K562 (cell line): ENCODE measurements around the gene EIF4EBP2. TPM values are rescaled to one million over a fixed set of nuclear protein-coding genes. Genes with fewer than 3 reads are reported as not detected.
A peak's percentile ranks its signal among the peaks of the same experiment; 100 is the strongest.

Source experiments
- ZNF263 ChIP-seq: sonication (generic); formaldehyde crosslinking; IDR thresholded peaks from 2 replicates; pipeline ENCODE4 v1.8.0; 2022; ENCODE audit warnings: mild to moderate bottlenecking, missing genetic modification reagents, borderline replicate concordance
- polyA plus RNA-seq, 8 experiments: library from polyadenylated mRNA; depleted of rRNA in 4 of 8; stranded (reverse) in 5 of 8; unstranded in 3 of 8; fragments of >200 nt; fragmentation: Nextera tagmentation in 2 of 8; fragmentation: Illumina TruSeq in 1 of 8; extraction: Ambion mirVana in 2 of 8; extraction: Trizol in 1 of 8; gene quantifications; 2 replicates each; pipeline versions ENCODE4 v1.2.1 to v1.2.3, GENCODE V29; 2011 to 2014; ENCODE audit warnings: inconsistent platforms in 1 of 8, missing spikeins in 1 of 8
- total RNA-seq, 7 experiments: library from RNA; depleted of rRNA in 6 of 7; stranded (reverse); fragments of >200 nt in 6 of 7; fragmentation: Illumina TruSeq in 2 of 7; extraction: Trizol in 2 of 7; gene quantifications; 2 replicates each; pipeline versions ENCODE4 v1.2.1 to v1.2.3, GENCODE V29; 2011 to 2021; ENCODE audit warnings: low replicate concordance in 1 of 7
- TF ChIP-seq, protein P1 (sequence below): fragments of 250-450 bp; sonication (Bioruptor Pico); IDR thresholded peaks from 2 replicates; pipeline ENCODE4 v1.4.0; 2020
- TF ChIP-seq, protein P2 (sequence below), 2 experiments: IDR thresholded peaks; 2 replicates each; pipeline ENCODE4 v1.6.1; 2011; ENCODE audit warnings: borderline replicate concordance in 1 of 2, control low read depth in 1 of 2, low read depth in 1 of 2, low read length in 1 of 2, mild to moderate bottlenecking in 1 of 2, mixed read lengths in 1 of 2, moderate library complexity in 1 of 2; ENCODE audit not compliant: insufficient read depth in 1 of 2, insufficient read length in 1 of 2, poor library complexity in 1 of 2, severe bottlenecking in 1 of 2; ENCODE audit errors: extremely low read depth in 1 of 2

EIF4EBP2 gene
- total and polyA plus RNA-seq, 9 of the 15 experiments (the other 6 are each of a cell fraction or from before 2014, with no cell fraction given): 16.1 to 67.5 (median 38.3) TPM

DNA sequence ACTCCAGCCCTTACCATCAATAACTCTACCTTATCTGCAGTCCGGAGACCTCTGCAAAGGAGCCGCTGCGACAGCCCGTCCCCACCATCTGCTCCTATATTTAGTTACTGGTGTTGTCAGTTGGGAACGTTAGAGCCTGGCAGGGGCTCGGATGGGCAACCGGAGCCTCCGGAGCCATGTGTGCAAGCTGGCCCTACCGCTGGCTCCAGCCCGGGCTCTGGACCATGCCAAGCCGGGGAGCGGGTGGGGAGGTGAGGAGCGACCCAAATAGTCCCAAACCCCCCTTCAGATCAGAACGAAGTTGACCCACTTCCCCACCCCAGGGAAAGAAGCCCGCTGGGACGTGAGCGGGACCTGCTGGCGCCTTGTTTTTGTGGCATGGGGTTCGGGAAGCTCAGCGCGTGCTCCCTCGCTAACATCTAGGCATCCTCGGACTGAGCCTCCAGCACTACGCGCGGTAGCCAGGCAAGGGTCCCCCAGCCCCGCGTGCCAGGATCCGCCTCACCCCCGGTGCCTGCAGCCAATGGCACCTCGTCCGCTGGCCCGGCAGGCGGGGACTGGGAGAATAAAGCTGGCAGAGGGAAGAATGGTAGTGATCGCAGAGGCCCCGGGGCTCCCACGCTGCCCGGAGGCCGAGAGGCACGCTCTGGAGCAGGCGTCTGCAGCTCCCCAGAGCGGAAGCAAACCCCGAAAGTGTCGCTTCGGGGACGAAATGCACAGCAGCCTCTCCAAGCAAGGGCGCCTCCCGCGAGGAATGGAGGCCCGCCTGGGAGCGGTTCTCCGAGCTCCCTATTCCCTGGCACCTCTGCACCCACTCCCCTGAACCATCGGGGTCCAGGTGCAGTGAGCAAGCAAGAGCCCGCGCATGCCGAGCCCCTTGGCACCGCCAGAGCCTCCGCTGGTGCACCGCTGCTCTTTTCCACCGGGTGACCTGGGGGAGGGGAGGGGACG lies 22.2 kb upstream of the EIF4EBP2 start (continued):
- TF ChIP-seq, protein P1, sequence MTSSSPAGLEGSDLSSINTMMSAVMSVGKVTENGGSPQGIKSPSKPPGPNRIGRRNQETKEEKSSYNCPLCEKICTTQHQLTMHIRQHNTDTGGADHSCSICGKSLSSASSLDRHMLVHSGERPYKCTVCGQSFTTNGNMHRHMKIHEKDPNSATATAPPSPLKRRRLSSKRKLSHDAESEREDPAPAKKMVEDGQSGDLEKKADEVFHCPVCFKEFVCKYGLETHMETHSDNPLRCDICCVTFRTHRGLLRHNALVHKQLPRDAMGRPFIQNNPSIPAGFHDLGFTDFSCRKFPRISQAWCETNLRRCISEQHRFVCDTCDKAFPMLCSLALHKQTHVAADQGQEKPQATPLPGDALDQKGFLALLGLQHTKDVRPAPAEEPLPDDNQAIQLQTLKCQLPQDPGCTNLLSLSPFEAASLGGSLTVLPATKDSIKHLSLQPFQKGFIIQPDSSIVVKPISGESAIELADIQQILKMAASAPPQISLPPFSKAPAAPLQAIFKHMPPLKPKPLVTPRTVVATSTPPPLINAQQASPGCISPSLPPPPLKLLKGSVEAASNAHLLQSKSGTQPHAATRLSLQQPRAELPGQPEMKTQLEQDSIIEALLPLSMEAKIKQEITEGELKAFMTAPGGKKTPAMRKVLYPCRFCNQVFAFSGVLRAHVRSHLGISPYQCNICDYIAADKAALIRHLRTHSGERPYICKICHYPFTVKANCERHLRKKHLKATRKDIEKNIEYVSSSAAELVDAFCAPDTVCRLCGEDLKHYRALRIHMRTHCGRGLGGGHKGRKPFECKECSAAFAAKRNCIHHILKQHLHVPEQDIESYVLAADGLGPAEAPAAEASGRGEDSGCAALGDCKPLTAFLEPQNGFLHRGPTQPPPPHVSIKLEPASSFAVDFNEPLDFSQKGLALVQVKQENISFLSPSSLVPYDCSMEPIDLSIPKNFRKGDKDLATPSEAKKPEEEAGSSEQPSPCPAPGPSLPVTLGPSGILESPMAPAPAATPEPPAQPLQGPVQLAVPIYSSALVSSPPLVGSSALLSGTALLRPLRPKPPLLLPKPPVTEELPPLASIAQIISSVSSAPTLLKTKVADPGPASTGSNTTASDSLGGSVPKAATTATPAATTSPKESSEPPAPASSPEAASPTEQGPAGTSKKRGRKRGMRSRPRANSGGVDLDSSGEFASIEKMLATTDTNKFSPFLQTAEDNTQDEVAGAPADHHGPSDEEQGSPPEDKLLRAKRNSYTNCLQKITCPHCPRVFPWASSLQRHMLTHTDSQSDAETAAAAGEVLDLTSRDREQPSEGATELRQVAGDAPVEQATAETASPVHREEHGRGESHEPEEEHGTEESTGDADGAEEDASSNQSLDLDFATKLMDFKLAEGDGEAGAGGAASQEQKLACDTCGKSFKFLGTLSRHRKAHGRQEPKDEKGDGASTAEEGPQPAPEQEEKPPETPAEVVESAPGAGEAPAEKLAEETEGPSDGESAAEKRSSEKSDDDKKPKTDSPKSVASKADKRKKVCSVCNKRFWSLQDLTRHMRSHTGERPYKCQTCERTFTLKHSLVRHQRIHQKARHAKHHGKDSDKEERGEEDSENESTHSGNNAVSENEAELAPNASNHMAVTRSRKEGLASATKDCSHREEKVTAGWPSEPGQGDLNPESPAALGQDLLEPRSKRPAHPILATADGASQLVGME (CRISPR knock-in tag): 0 out of 2 replicates have a peak, but pooled peaks have one; percentile 29
- 0 out of 2 replicates have a peak, but pooled peaks have one; percentile 49 for TF ChIP-seq ZNF263 (CRISPR knock-in tag)
- TF ChIP-seq, protein P2, sequence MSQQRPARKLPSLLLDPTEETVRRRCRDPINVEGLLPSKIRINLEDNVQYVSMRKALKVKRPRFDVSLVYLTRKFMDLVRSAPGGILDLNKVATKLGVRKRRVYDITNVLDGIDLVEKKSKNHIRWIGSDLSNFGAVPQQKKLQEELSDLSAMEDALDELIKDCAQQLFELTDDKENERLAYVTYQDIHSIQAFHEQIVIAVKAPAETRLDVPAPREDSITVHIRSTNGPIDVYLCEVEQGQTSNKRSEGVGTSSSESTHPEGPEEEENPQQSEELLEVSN (IDR thresholded peaks at IDR 0.05; ENCODE audit: borderline replicate concordance in 1 of 2, extremely low read depth in 1 of 2, insufficient read depth in 1 of 2, insufficient read length in 1 of 2, low read depth in 1 of 2, low read length in 1 of 2, poor library complexity in 1 of 2, severe bottlenecking in 1 of 2): peak in 1 of 2 experiments; percentile 10
